ENCODE results near the gene ANKS1B. TPM values are rescaled to one million over a fixed set of nuclear protein-coding genes. Genes with fewer than 3 reads are reported as not detected.
A peak's percentile ranks its signal among the peaks of the same experiment; 100 is the strongest.

Gene ANKS1B
- total and polyA plus RNA-seq, 2 of the 4 experiments (the other 2 are of a cell fraction), result 0.17 to 0.18 TPM

DNA sequence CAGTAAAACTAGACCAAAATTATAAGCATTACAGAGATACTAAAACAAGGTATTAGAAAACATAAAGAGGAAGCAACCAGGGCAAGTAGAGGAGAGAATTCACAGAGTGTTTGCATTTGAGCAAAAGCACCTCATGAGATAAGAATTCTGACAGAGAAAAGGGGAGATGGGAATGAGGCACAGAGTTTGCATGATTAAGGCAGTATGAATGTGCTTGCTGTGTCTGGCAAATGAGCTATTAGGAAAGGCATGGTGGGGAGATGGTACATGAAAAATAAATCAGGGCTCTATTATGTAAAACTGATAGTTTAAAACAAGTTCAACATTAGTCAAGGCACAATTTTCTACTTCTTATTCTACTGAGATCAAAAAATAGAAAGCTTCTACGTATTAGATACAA is 314.1 kb downstream of the ANKS1B start:
- Histone ChIP-seq H3K4me2 (ENCODE audit: low read depth, low read length) (no peak overlapping the region), H4K20me1 (ENCODE audit: insufficient read depth, low read length) (no peaks in the 10 kb centered on the region), H4K8ac (ENCODE audit: low read depth in 2 of 2, low read length in 2 of 2) (no peak overlapping the region), H3K9me1 (ENCODE audit: insufficient read depth, low read length) (no peaks in the 10 kb centered on the region), H3K56ac (ENCODE audit: extremely low read depth, insufficient read depth, low read length) (no peak overlapping the region), H4K5ac (ENCODE audit: low read depth, low read length) (no peak overlapping the region), H3K14ac (replicated peaks; ENCODE audit: low read depth, low read length) (no peak overlapping the region), H3K9me3 (ENCODE audit: control insufficient read depth, insufficient read depth, low read length) (no peaks in the 10 kb centered on the region), H4K91ac (ENCODE audit: insufficient read depth, low read depth, low read length) (no peak overlapping the region), H3K18ac (ENCODE audit: low read depth, low read length) (no peak overlapping the region), H3K4ac (ENCODE audit: low read depth, low read length) (no peak overlapping the region), H3K27ac (ENCODE audit: insufficient read depth, low read length) (no peak overlapping the region), H2BK20ac (ENCODE audit: low read depth, low read length) (no peak overlapping the region), H2BK120ac (ENCODE audit: low read depth, low read length) (no peak overlapping the region), H3K79me1 (ENCODE audit: low read depth in 1 of 2, low read length in 2 of 2) (no peaks in the 10 kb centered on the region), H3K4me1 (ENCODE audit: control insufficient read depth, insufficient read depth, low read length) (no peaks in the 10 kb centered on the region), H2AK9ac (replicated peaks; ENCODE audit: low read depth, low read length, poor library complexity) (no peak overlapping the region), H3K9ac (ENCODE audit: low read depth, low read length) (no peak overlapping the region), H3K23ac (ENCODE audit: low read depth, low read length) (no peak overlapping the region), H3K27me3 (ENCODE audit: control insufficient read depth, insufficient read depth, low read length) (no peaks in the 10 kb centered on the region), H2BK15ac (ENCODE audit: low read depth, low read length) (no peak overlapping the region), H3K4me3 (ENCODE audit: insufficient read depth, low read depth, low read length) (no peak overlapping the region), H3K36me3 (ENCODE audit: control insufficient read depth, insufficient read depth, low read length) (no peaks in the 10 kb centered on the region), H2BK5ac (ENCODE audit: low read depth, low read length, poor library complexity, severe bottlenecking) (no peak overlapping the region), H2AK5ac (ENCODE audit: low read depth, low read length) (no peak overlapping the region), H2AFZ (replicated peaks; ENCODE audit: low read length, poor library complexity) (no peak overlapping the region)
- CTCF ChIA-PET, result no interaction called here
- intact Hi-C loops (cut with micrococcal nuclease), result no loop called here
- DNase-seq (peak; percentile 4), ATAC-seq (ENCODE audit: low read depth) (no peak)
- WGBS, 2 experiments (ENCODE audit: extremely low coverage in 2 of 2, insufficient read length in 1 of 2), result no CpG with 5 or more reads among the region's 1 CpG
- POLR2A ChIA-PET (ENCODE audit: unreplicated experiment), result no interaction called here
- in situ Hi-C loops (cut with MboI; ENCODE audit: low sequenced_read_pairs), result no loop called here
- dilution Hi-C loops (cut with HindIII; ENCODE audit: low sequenced_read_pairs, unreplicated experiment), result no loop called here
- TF ChIP-seq, protein P1, sequence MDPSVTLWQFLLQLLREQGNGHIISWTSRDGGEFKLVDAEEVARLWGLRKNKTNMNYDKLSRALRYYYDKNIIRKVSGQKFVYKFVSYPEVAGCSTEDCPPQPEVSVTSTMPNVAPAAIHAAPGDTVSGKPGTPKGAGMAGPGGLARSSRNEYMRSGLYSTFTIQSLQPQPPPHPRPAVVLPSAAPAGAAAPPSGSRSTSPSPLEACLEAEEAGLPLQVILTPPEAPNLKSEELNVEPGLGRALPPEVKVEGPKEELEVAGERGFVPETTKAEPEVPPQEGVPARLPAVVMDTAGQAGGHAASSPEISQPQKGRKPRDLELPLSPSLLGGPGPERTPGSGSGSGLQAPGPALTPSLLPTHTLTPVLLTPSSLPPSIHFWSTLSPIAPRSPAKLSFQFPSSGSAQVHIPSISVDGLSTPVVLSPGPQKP (IDR thresholded peaks at IDR 0.05; ENCODE audit: borderline replicate concordance, low read depth, low read length), result no peak
- TF ChIP-seq, protein P2, sequence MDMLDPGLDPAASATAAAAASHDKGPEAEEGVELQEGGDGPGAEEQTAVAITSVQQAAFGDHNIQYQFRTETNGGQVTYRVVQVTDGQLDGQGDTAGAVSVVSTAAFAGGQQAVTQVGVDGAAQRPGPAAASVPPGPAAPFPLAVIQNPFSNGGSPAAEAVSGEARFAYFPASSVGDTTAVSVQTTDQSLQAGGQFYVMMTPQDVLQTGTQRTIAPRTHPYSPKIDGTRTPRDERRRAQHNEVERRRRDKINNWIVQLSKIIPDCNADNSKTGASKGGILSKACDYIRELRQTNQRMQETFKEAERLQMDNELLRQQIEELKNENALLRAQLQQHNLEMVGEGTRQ (IDR thresholded peaks at IDR 0.05; ENCODE audit: low read depth, low read length), result no peak
- TF ChIP-seq, protein P3, sequence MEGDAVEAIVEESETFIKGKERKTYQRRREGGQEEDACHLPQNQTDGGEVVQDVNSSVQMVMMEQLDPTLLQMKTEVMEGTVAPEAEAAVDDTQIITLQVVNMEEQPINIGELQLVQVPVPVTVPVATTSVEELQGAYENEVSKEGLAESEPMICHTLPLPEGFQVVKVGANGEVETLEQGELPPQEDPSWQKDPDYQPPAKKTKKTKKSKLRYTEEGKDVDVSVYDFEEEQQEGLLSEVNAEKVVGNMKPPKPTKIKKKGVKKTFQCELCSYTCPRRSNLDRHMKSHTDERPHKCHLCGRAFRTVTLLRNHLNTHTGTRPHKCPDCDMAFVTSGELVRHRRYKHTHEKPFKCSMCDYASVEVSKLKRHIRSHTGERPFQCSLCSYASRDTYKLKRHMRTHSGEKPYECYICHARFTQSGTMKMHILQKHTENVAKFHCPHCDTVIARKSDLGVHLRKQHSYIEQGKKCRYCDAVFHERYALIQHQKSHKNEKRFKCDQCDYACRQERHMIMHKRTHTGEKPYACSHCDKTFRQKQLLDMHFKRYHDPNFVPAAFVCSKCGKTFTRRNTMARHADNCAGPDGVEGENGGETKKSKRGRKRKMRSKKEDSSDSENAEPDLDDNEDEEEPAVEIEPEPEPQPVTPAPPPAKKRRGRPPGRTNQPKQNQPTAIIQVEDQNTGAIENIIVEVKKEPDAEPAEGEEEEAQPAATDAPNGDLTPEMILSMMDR (conservative IDR thresholded peaks at IDR 0.05; ENCODE audit: low read depth, low read length), result no peak
- no peak for TF ChIP-seq CHD1 (IDR thresholded peaks at IDR 0.05; ENCODE audit: low read depth, low read length)
- no peak for TF ChIP-seq NFE2L2 (IDR thresholded peaks at IDR 0.05; ENCODE audit: low read depth, low read length)
- TF ChIP-seq MAFK (IDR thresholded peaks at IDR 0.05; ENCODE audit: low read depth, low read length), result no peak
- TF ChIP-seq MXI1 (IDR thresholded peaks at IDR 0.05; ENCODE audit: borderline replicate concordance, low read depth, low read length), result no peak
- no peak for TF ChIP-seq RAD21 (IDR thresholded peaks at IDR 0.05; ENCODE audit: low read length)
- no peak for TF ChIP-seq RCOR1 (IDR thresholded peaks at IDR 0.05; ENCODE audit: insufficient replicate concordance, low read length)
- TF ChIP-seq MAZ (IDR thresholded peaks at IDR 0.05; ENCODE audit: borderline replicate concordance, low read depth, low read length), result no peak
- no TSS peak for BruUV-seq (replicated peaks)

Measured in IMR-90 (cell line).